NCI-H82 treated with DMSO at 0.1 percent for 48 hours (cell line): Measurements from ENCODE around the gene DET1.
A peak's percentile ranks its signal among the peaks of the same experiment; 100 is the strongest.
"Not testable (repeated sequence)": the region's sequence is repeated elsewhere in the genome, so short reads cannot be mapped to it uniquely, and the experiment has no call there.

ENCODE experiments used
- DNase-seq: peaks from one replicate; lab custom pipeline; 2025; ENCODE audit not compliant: unreplicated experiment; lab: John Stamatoyannopoulos, UW

The DET1 gene

DNA sequence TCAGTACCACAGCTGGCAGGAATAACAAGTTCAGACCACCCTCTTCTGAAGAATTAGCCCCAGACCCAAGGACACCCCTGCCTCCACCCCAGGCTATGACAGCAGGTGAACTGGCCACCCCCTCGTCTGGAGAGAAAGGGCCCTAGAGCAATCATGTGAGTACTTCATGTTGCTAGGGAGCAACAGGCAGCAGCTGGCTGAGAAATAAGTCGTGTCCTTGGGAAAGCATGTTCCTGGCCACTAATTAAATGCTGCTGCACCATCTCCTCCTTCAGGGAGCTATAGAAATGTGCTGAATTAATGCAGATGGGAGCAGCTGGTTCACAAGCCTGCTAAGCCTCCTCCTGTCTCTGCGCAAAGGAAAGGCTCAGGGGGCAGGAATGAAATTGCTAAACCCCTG lies 47.5 kb downstream of the DET1 start:
- peak; percentile 79 for DNase-seq

- no peak for DNase-seq
Observed at GRCh38 chr15:88497109-88497765, 49.2 kb downstream of the DET1 start.

DNA sequence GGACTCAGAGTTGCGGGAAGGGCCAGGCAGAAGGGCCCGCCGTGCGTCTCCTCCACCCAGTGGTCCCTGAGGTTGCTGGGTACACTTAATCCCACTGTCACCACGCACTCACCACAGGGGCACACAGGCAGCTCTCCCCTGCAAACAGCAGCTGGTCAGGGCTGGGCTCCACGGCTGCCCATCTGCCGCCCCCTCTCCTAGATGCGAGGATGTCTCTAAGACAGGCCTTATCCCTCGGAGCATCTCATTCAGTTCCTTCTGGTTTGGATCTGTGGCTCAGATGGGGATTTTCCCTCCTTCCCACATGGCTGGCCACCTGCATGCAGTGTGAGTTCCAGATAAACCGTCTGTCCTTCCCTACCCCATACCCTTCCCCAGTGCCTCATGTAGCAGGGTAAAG lies 52.6 kb downstream of the DET1 start:
- peak; percentile 91 for DNase-seq

DNA sequence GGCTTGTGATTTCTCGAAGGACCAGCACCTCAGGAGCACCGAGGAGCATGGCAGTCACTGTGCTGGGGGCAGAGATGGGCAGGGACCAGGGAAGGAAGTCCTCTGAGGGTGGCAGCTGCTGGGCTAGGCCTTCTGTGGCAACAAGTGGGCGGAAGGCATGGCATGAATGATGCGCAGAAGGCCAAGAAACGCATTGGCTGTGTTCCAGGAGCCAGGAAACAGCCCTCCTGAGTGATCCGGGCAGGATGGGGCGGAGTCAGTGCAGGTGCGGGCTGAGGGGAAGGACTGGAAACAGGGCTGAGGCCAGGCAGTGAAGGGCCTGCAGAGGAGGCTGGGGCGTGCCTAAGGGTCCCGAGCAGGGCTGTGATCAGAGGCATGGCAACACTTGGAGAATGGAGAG lies 55.3 kb downstream of the DET1 start:
- no peak for DNase-seq

DNA sequence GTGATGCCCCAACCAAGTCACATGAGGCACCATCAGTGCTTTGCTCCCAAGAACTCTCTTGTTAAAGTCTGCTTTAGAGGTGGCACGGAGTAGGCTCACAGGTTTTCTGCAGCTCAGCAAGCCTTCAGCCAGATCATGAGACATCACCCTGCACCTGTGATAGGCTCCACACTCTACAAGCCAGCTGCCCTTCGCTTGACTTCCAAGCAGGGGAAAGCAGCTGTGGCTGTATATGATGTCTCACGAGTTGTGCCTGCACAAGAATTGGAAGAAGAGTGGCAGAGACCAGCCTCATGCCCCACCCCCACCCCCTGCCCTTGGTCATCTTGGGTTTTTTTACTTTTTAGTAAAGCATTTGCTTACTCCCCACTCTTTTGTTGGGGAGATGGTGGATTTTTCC lies 56.4 kb downstream of the DET1 start:
- DNase-seq = no peak

GRCh38 chr15:88489321-88489720 lies 57.2 kb downstream of the DET1 start:
- DNase-seq = no peak

DNA sequence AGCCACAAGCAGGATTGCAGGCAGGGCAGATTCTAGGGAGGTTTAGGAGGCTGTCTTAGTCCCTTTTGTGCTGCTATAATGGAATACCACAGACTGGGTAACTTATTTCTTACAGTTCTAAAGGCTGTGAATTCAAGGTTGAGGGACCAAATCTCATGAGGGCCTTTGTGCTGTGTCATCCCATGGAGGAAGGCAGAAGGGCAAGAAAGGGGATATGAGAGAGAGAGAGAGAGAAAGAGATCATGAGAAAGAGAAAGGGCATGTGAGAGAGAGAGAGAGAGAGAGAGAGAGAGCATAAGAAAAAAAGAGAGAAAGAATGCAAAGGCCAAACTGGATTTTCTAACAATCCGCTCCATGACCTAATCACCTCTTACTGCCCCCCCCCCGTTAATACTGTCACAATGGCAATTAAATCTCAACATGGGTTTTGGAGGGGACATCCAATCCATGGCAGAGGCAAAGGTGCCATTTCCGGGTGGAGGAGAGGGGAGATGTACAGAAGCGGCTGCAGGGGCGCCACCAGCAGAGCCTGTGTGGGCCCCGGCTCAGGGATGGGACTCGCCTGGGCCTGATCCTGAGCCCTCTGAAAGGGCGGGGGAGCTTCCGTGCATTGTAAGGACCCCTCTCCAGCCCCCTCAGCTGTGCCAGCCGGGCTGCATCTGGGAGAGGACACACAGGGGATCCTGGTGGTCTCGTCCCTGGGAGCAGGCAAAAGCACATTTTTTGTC lies 58.5 kb downstream of the DET1 start:
- no peak for DNase-seq

- DNase-seq = no peak
Observed at GRCh38 chr15:88487178-88487795, 59.2 kb downstream of the DET1 start.

DNA sequence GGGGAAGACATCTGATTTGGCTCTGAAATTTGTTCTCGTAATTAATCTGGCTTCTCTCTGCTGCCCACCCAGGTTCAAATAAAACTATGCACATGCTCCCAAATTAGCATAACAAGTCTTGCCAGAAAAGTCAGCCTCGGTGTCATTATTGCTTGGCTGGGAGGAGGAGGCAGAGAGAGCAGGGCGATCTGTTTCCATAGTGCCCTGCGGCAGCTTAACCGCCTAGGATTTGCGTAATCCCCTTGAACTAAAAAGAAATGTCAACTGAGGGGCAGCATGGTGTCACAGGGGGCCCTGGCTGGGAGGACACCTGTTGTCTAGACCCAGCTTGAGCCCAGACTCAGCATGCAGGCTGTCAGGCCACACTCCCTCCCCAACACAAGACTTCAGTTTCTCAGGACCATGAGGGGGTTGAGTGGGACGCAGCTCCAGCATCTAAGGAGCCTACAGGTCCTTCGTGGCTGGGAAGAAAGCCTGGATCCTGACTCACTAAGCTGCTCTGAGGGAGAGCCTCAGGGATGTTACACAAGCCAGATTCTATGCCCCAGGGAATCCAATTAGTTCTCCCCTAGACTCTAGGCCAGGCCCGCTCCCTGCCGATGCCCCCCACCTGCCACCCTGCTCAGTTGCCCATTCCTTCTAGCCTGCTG lies 61.7 kb downstream of the DET1 start:
- DNase-seq = peak; percentile 99

DNA sequence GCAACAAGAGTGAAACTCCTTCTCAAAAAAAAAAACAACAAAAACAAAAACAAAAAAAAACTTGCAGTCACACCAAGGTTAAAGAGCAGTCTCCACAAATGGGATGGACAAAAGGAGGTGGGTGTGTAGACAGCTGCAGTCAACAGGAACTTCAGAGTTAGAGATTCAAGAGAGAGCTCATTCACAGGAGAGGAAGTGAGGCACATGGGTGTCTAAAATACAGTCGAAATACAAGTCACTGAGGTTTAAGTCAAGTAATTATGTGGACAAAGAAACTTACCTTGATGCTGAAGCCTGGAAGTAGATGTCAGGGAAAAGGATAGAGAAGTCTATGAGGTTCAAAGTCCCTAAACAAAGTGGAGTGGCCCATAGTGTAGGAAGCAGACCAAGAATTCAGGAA lies 64.2 kb downstream of the DET1 start:
- DNase-seq = no peak

- DNase-seq = no peak
Observed at GRCh38 chr15:88480981-88481380, 65.5 kb downstream of the DET1 start.

- peak; percentile 11 for DNase-seq
Observed at GRCh38 chr15:88479169-88479568, 67.3 kb downstream of the DET1 start.

DNA sequence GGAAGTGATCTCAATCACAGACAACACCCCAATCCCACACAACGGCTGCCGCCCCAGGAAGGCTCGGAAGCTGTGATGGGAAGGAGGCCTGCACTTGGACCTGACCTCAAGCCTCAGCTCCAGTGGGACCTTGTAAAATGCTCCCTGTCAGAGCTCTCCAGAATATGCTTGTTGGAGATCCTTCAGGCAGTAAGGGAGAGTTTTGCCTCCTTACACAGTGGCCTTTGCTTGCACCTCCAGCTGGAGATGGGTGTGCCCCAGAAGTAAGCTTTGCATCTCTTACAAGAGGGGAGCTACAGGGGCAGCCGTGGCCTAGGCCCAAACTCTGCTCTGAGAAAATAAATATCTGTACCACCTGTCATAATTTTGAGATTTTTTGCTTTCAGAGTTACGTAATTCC lies 68.6 kb downstream of the DET1 start:
- no peak for DNase-seq

- DNase-seq = peak; percentile 19
Observed at GRCh38 chr15:88477126-88477525, 69.4 kb downstream of the DET1 start.

DNA sequence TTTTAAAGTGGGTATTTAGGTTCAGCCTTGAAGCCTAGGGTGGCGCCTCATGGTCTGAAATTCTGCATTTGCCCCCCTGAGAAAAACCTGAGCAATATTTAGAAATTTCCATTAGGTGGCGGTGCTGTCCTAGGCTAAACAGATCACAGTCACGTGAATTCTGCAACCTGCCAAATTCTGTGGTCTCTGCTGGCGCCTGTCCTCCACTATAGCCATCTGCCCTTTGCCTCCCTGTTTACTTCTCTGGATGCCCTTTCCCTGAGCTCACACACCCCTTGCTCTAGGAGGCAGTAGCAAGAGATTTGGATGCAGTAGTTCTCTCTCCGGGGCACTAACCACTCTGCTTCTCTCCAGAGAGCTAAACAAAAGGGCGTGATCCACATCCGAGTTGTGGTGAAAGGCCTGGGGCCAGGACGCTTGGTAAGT lies 69.8 kb downstream of the DET1 start:
- peak; percentile 78 for DNase-seq

GRCh38 chr15:88473661-88474293 lies 72.7 kb downstream of the DET1 start:
- not testable (repeated sequence) for DNase-seq

DNA sequence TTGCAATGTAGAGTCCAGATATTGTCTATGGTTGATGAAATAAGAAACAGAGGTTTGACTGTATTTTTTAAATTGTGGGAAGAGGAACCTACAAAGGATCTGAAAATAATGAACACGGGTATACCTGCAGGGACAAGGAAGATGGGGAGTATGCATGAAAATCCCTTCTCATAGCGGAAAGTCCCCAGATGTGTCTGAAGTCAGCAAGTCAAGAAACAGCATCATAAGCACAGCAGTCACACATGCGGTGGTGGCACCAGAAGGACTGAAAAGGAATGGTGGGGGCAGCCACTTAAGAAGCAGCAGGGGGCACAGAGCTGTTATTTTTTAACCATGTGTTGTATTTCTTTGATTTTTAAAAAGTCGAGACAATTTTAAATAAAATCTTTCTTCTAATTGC lies 74.3 kb downstream of the DET1 start:
- no peak for DNase-seq

- no peak for DNase-seq
Observed at GRCh38 chr15:88470625-88471372, 75.7 kb downstream of the DET1 start.

DNA sequence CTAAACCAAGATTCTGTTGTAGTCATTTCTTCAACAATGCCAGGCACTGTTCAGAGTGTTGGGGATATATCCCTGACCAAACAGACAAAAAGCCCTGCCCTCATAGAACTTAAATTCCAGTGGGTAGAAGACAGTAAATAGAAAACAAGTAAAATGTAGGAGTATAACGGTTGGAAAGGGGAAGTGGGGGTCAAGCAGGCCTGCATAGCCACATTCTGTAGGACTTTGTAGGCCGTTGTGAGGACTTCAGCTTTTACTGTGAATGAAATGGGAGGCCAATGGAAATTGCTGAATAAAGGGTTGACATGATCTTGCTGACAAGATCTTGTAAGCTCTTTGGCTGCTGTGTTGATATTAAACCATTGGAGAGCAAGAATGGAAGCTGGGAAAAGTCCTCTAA lies 77.2 kb downstream of the DET1 start:
- DNase-seq = no peak

- not testable (repeated sequence) for DNase-seq
Observed at GRCh38 chr15:88468721-88469120, 77.8 kb downstream of the DET1 start.
